ENCODE data around the gene CAPN2.

- TF ChIP-seq, protein P1, sequence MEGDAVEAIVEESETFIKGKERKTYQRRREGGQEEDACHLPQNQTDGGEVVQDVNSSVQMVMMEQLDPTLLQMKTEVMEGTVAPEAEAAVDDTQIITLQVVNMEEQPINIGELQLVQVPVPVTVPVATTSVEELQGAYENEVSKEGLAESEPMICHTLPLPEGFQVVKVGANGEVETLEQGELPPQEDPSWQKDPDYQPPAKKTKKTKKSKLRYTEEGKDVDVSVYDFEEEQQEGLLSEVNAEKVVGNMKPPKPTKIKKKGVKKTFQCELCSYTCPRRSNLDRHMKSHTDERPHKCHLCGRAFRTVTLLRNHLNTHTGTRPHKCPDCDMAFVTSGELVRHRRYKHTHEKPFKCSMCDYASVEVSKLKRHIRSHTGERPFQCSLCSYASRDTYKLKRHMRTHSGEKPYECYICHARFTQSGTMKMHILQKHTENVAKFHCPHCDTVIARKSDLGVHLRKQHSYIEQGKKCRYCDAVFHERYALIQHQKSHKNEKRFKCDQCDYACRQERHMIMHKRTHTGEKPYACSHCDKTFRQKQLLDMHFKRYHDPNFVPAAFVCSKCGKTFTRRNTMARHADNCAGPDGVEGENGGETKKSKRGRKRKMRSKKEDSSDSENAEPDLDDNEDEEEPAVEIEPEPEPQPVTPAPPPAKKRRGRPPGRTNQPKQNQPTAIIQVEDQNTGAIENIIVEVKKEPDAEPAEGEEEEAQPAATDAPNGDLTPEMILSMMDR (IDR thresholded peaks at IDR 0.05; ENCODE audit: low read depth, low read length), result no peak
- TF ChIP-seq EZH2phosphoT487 (IDR thresholded peaks at IDR 0.05; ENCODE audit: low read depth), result no peak
Measured at GRCh38 chr1:223732993-223733798, 20.9 kb downstream of the CAPN2 start.
